T-helper 2 cell treated with Interferon-gamma antibody and Interleukin-4, amounts not matched to agents 5 μg/mL and 100 μg/mL, for 36 hours (primary cell): ENCODE data around the gene RASGRP1.

ENCODE experiments used
- DNase-seq: peaks from one replicate; pipeline ENCODE4 v3.0.0; 2021; ENCODE audit warnings: low spot score
- H3K27ac Mint-ChIP-seq: one replicate; pipeline ENCODE4 v1.8.0; 2021; ENCODE audit warnings: mild to moderate bottlenecking, mixed read lengths
- H3K27me3 Mint-ChIP-seq: one replicate; pipeline ENCODE4 v1.8.0; 2021; ENCODE audit warnings: low read depth, mixed read lengths
- H3K36me3 Mint-ChIP-seq: one replicate; pipeline ENCODE4 v1.8.0; 2021; ENCODE audit warnings: low read depth, mixed read lengths
- H3K4me1 Mint-ChIP-seq: one replicate; pipeline ENCODE4 v1.8.0; 2021; ENCODE audit warnings: low read depth, mixed read lengths
- H3K4me3 Mint-ChIP-seq: one replicate; pipeline ENCODE4 v1.8.0; 2022; ENCODE audit warnings: mild to moderate bottlenecking, moderate library complexity, mixed read lengths
- H3K9me3 Mint-ChIP-seq: one replicate; pipeline ENCODE4 v1.8.0; 2021; ENCODE audit warnings: mixed read lengths

Gene RASGRP1

DNA sequence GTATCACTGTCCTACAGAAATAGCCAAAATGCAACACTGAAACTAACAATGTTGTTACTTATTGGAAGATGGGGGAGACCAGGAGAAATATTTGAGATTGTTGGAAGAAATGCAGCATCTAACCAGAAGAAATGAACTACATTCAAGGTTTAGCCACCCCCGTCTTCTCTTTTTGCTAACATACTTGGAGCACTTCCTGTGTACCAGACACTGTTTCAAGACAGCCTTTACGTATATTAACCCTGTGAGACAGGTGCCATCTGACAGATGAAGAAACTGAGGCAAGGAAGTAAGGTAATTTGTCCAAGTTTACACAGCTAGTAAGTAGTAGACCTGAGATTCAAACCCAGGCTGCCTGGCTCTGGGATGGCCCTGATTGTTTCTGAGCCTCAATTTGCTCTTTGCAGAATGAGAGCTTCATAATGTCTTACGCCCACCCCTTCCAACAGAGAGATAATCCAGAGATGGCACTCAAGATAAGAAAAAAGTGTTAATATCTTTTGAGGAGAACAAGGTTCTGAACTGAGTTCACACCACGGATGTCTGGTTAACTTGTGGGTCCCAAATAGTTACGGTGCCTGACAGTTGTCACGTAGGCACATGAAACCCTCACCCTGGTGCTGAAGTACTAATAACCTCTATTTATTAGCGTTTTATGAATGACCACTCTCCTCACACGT lies 26.1 kb downstream of the RASGRP1 start:
- DNase-seq = no peak
- peak overlapping the region; percentile 78 for H3K27ac Mint-ChIP-seq
- H3K4me3 Mint-ChIP-seq = peak overlapping the region; percentile 54
- peaks cover 65% of the 10 kb centered on the region for H3K36me3 Mint-ChIP-seq
- H3K27me3 Mint-ChIP-seq = no peaks in the 10 kb centered on the region
- H3K4me1 Mint-ChIP-seq = peaks cover 86% of the 10 kb centered on the region
- H3K9me3 Mint-ChIP-seq = no peaks in the 10 kb centered on the region

DNA sequence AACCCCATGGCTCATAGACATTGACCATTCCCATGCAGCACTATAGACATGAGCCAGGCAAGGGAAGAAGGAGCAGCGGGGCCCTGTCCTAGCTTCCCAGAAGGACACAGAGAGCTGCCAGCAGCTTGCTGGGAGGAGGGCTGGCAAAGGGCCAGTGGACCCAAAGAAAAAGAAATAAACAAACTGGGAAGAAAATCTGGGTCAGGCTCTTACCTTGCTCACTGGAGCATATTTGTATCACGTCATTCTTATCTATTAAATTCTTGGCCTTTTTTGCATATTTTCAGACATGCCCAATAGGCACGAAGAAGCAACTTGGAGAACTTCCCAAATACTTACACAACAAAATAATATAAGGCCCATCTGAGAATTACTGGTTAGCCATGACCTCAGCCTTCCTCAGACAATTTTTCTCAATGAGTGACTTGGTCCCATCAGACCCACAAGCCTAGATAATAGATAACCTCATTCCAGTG lies 28.4 kb downstream of the RASGRP1 start:
- Mint-ChIP-seq H3K4me1 (peaks cover 91% of the 10 kb centered on the region), H3K36me3 (peaks cover 71% of the 10 kb centered on the region), H3K9me3 (no peaks in the 10 kb centered on the region), H3K4me3 (peak overlapping the region; percentile 53), H3K27ac (peak overlapping the region; percentile 66), H3K27me3 (no peaks in the 10 kb centered on the region)
- DNase-seq = no peak

DNA sequence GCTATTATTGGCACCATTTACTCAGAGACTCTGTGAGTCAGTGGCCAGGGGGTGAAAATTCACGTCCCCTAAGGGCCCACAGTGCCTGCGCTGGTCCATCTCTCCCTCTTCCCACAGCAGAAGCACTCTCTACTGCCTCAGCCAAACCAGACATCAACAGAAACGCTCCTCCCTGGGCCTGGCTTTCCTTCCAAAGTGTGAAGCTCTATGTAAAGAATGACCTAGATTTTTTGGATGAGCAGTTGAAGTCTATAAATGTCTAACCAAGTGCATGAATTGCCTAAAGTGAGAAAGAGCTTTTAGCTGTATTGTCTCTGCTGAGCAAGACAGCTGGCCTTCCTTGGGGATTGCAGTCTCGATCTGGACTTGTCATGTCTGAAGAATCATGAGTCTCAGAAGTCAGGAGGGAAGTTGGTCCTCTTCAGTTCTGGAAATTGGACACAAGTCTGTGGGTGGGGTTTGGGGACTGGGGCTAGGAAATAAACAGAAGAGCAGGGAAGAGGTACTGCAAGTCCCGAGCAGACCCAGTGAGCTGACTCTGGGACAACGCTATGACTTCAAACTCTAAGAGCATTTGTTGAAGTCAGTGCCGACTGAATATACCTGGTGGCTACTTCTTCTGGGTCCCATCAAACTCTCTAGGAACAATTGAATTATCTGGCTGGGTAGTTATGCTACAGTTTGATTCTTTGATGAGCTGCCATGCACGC lies 29.0 kb downstream of the RASGRP1 start:
- Mint-ChIP-seq H3K27me3 (no peaks in the 10 kb centered on the region), H3K4me1 (peaks cover 91% of the 10 kb centered on the region), H3K36me3 (peaks cover 74% of the 10 kb centered on the region), H3K4me3 (peak overlapping the region; percentile 53), H3K27ac (peak overlapping the region; percentile 66), H3K9me3 (no peaks in the 10 kb centered on the region)
- no peak for DNase-seq

- Mint-ChIP-seq H3K27ac (peak overlapping the region; percentile 67), H3K4me1 (peaks cover 92% of the 10 kb centered on the region), H3K27me3 (no peaks in the 10 kb centered on the region), H3K4me3 (no peak overlapping the region), H3K36me3 (peaks cover 77% of the 10 kb centered on the region), H3K9me3 (no peaks in the 10 kb centered on the region)
- no peak for DNase-seq
Observed at GRCh38 chr15:38534691-38535090, 29.9 kb downstream of the RASGRP1 start.

DNA sequence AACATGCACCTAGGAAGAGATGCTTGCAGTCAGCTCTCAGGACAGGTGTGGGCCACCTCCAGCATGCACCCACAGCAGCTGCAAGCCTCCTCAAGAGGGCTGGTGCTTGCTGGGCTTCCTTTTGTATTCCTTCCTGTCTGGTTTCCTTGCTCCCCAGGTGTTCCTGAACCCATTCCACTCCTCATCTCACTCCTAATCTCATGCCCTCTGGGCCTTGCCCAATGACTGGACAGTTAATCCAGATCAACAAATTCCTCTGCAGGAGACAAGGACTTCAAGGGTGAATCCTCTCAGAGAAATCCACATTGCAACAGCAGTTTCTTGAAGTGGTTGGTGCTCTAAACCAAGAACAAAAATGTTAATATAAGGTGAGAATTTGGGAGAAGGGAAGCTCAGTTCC lies 30.7 kb downstream of the RASGRP1 start:
- DNase-seq = no peak
- H3K9me3 Mint-ChIP-seq = no peaks in the 10 kb centered on the region
- peaks cover 92% of the 10 kb centered on the region for H3K4me1 Mint-ChIP-seq
- H3K27me3 Mint-ChIP-seq = no peaks in the 10 kb centered on the region
- peak overlapping the region; percentile 30 for H3K4me3 Mint-ChIP-seq
- peaks cover 83% of the 10 kb centered on the region for H3K36me3 Mint-ChIP-seq
- H3K27ac Mint-ChIP-seq = peak overlapping the region; percentile 83

- no peaks in the 10 kb centered on the region for H3K9me3 Mint-ChIP-seq
- H3K4me3 Mint-ChIP-seq = peak overlapping the region; percentile 30
- no peaks in the 10 kb centered on the region for H3K27me3 Mint-ChIP-seq
- no peak for DNase-seq
- peaks cover 92% of the 10 kb centered on the region for H3K4me1 Mint-ChIP-seq
- H3K27ac Mint-ChIP-seq = peak overlapping the region; percentile 50
- H3K36me3 Mint-ChIP-seq = peaks cover 86% of the 10 kb centered on the region
Observed at GRCh38 chr15:38533416-38533915, 31.1 kb downstream of the RASGRP1 start.

GRCh38 chr15:38532728-38533127 lies 31.9 kb downstream of the RASGRP1 start:
- peak overlapping the region; percentile 30 for H3K4me3 Mint-ChIP-seq
- peak overlapping the region; percentile 50 for H3K27ac Mint-ChIP-seq
- H3K9me3 Mint-ChIP-seq = no peaks in the 10 kb centered on the region
- peaks cover 90% of the 10 kb centered on the region for H3K4me1 Mint-ChIP-seq
- no peak for DNase-seq
- no peaks in the 10 kb centered on the region for H3K27me3 Mint-ChIP-seq
- H3K36me3 Mint-ChIP-seq = peaks cover 86% of the 10 kb centered on the region

GRCh38 chr15:38531509-38531908 lies 33.1 kb downstream of the RASGRP1 start:
- peaks cover 81% of the 10 kb centered on the region for H3K36me3 Mint-ChIP-seq
- H3K27me3 Mint-ChIP-seq = no peaks in the 10 kb centered on the region
- H3K27ac Mint-ChIP-seq = peak overlapping the region; percentile 45
- peak overlapping the region; percentile 28 for H3K4me3 Mint-ChIP-seq
- H3K4me1 Mint-ChIP-seq = peaks cover 80% of the 10 kb centered on the region
- no peak for DNase-seq
- H3K9me3 Mint-ChIP-seq = no peaks in the 10 kb centered on the region

DNA sequence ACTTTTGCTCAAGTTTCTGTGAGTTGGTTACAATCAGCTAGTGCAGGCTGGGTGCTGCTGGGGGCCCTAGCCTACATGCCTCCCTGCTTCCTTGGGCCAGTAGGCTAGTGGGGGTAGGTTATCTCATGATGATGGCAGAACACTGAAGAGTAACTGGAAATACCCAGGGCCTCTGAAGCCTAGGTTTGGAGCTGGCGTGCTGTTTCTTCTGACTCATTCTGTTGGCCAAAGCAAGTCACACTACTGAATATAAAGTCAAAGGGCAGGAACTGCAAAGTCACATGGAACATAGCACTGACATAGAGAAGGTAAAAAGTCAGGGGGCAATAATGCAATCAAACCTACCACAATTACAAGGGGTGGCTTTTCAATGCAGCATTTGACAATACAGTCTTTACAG lies 34.5 kb downstream of the RASGRP1 start:
- H3K9me3 Mint-ChIP-seq = no peaks in the 10 kb centered on the region
- peak overlapping the region; percentile 55 for H3K27ac Mint-ChIP-seq
- H3K36me3 Mint-ChIP-seq = peaks cover 77% of the 10 kb centered on the region
- peak; percentile 65 for DNase-seq
- H3K4me1 Mint-ChIP-seq = peaks cover 69% of the 10 kb centered on the region
- no peaks in the 10 kb centered on the region for H3K27me3 Mint-ChIP-seq
- no peak overlapping the region for H3K4me3 Mint-ChIP-seq

DNA sequence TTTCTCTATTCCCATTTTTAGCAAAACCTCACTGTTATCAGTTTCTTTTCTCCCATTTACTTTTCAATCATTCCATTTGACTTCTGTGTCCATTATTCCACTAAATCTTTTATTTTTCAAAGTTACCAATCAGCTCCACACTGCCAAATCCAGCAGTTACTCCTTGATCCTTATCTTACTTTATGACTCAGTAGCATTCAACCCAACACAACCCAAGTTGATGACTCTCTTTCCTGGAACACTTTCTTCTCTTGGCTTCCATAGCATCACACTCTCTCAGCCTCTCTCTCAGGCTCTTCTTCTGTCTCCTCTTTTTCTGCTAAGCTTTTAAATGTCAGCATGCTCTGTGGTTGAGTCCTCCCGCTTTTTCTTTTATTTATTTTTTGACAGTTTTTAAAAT lies 36.3 kb downstream of the RASGRP1 start:
- H3K4me1 Mint-ChIP-seq = peaks cover 59% of the 10 kb centered on the region
- no peaks in the 10 kb centered on the region for H3K27me3 Mint-ChIP-seq
- H3K4me3 Mint-ChIP-seq = no peak overlapping the region
- peak overlapping the region; percentile 15 for H3K27ac Mint-ChIP-seq
- DNase-seq = no peak
- H3K36me3 Mint-ChIP-seq = peaks cover 72% of the 10 kb centered on the region
- H3K9me3 Mint-ChIP-seq = no peaks in the 10 kb centered on the region

DNA sequence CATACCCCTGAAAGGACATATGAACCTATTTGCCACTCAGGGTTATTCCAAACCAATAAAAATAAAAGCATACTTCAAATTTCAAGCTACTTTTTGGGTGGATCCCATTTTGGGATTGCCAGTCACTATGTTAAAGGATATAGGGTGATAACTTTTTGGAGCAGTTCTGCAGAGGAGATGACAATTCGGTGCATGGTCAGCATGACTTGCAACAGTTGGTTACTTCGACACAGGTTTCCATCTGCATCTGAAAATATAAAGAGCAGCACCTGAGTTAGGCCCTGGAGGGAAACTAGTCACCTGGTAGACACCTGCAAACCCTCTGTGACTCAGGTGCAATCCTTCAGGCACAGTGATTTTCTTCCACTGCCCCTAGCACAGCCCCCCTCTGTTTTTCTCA lies 38.5 kb downstream of the RASGRP1 start:
- peaks cover 64% of the 10 kb centered on the region for H3K36me3 Mint-ChIP-seq

GRCh38 chr15:38525489-38525888 lies 39.1 kb downstream of the RASGRP1 start:
- H3K4me1 Mint-ChIP-seq = peaks cover 48% of the 10 kb centered on the region
- H3K9me3 Mint-ChIP-seq = no peaks in the 10 kb centered on the region
- DNase-seq = no peak
- no peaks in the 10 kb centered on the region for H3K27me3 Mint-ChIP-seq
- H3K27ac Mint-ChIP-seq = no peak overlapping the region
- H3K36me3 Mint-ChIP-seq = peaks cover 57% of the 10 kb centered on the region
- no peak overlapping the region for H3K4me3 Mint-ChIP-seq

More for the DNA sequence above, 38.5 kb downstream of the RASGRP1 start:
- Mint-ChIP-seq H3K9me3 (no peaks in the 10 kb centered on the region), H3K27me3 (no peaks in the 10 kb centered on the region), H3K27ac (no peak overlapping the region), H3K4me3 (no peak overlapping the region), H3K4me1 (peaks cover 52% of the 10 kb centered on the region)
- no peak for DNase-seq

- Mint-ChIP-seq H3K27ac (no peak overlapping the region), H3K36me3 (peaks cover 54% of the 10 kb centered on the region), H3K27me3 (no peaks in the 10 kb centered on the region), H3K4me3 (no peak overlapping the region), H3K4me1 (peaks cover 48% of the 10 kb centered on the region), H3K9me3 (no peaks in the 10 kb centered on the region)
- no peak for DNase-seq
Observed at GRCh38 chr15:38524156-38524555, 40.5 kb downstream of the RASGRP1 start.

- no peak overlapping the region for H3K4me3 Mint-ChIP-seq
- H3K36me3 Mint-ChIP-seq = peaks cover 51% of the 10 kb centered on the region
- peak overlapping the region; percentile 17 for H3K27ac Mint-ChIP-seq
- no peaks in the 10 kb centered on the region for H3K27me3 Mint-ChIP-seq
- DNase-seq = no peak
- H3K9me3 Mint-ChIP-seq = no peaks in the 10 kb centered on the region
- H3K4me1 Mint-ChIP-seq = peaks cover 40% of the 10 kb centered on the region
Observed at GRCh38 chr15:38522922-38523321, 41.7 kb downstream of the RASGRP1 start.
